Measurements from ENCODE around the gene COA4. TPM values are rescaled to one million over a fixed set of nuclear protein-coding genes. Genes with fewer than 3 reads are reported as not detected.

The COA4 gene
- total RNA-seq, 1 donor from 2014 or later, result 61.7 TPM

GRCh38 chr11:73833067-73833466 lies 43.6 kb downstream of the COA4 start:
- no peak for DNase-seq (ENCODE audit: extremely low spot score, unreplicated experiment)
- TF ChIP-seq, protein P1, sequence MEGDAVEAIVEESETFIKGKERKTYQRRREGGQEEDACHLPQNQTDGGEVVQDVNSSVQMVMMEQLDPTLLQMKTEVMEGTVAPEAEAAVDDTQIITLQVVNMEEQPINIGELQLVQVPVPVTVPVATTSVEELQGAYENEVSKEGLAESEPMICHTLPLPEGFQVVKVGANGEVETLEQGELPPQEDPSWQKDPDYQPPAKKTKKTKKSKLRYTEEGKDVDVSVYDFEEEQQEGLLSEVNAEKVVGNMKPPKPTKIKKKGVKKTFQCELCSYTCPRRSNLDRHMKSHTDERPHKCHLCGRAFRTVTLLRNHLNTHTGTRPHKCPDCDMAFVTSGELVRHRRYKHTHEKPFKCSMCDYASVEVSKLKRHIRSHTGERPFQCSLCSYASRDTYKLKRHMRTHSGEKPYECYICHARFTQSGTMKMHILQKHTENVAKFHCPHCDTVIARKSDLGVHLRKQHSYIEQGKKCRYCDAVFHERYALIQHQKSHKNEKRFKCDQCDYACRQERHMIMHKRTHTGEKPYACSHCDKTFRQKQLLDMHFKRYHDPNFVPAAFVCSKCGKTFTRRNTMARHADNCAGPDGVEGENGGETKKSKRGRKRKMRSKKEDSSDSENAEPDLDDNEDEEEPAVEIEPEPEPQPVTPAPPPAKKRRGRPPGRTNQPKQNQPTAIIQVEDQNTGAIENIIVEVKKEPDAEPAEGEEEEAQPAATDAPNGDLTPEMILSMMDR (conservative IDR thresholded peaks at IDR 0.05), result no peak
- H3K9me3 Mint-ChIP-seq, result no peaks in the 10 kb centered on the region
- no peaks in the 10 kb centered on the region for H3K27me3 Mint-ChIP-seq
- no peak overlapping the region for H3K27ac Mint-ChIP-seq
- peaks cover 13% of the 10 kb centered on the region for H3K36me3 Mint-ChIP-seq
- H3K4me1 Mint-ChIP-seq (ENCODE audit: unreplicated experiment), result no peaks in the 10 kb centered on the region
- no peak overlapping the region for H3K4me3 Mint-ChIP-seq

DNA sequence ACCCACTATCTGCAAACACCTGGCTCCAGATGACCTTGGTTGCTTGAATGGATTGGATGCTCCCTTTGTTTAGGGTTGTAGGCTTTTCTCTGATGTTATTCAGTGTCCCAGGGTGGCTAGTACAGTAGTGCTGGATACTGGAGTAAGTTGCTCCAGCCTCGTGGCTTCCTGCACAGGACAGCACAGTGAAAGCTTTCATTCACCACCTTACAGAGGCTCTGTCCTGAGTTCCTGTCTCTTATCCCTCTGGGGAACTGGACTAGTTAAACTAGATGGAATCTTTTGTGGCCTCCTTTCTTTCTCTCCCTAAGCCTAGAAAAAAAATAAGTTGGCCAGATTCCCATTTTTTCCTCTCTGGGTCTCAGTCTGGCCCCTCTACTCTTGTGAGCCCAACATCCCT lies 46.4 kb downstream of the COA4 start:
- no peaks in the 10 kb centered on the region for H3K4me1 Mint-ChIP-seq (ENCODE audit: unreplicated experiment)
- no peaks in the 10 kb centered on the region for H3K27me3 Mint-ChIP-seq
- no peak overlapping the region for H3K27ac Mint-ChIP-seq
- no peak for DNase-seq (ENCODE audit: extremely low spot score, unreplicated experiment)
- H3K4me3 Mint-ChIP-seq, result no peak overlapping the region
- H3K9me3 Mint-ChIP-seq, result no peaks in the 10 kb centered on the region
- H3K36me3 Mint-ChIP-seq, result peaks cover 17% of the 10 kb centered on the region
- TF ChIP-seq, protein P1 (conservative IDR thresholded peaks at IDR 0.05), result no peak

Other genes starting within 250 kb of the COA4 start
- gene PLEKHB1, start 230.3 kb downstream of the COA4 start, total RNA-seq (ENCODE audit: low replicate concordance), result 15.7 and 16.5 TPM in 2 replicates
- 86.7 and 123 TPM in 2 replicates for gene RAB6A, start 115.8 kb downstream of the COA4 start, total RNA-seq (ENCODE audit: low replicate concordance)
- 35.9 and 43.7 TPM in 2 replicates for gene MRPL48, start 89.0 kb downstream of the COA4 start, total RNA-seq (ENCODE audit: low replicate concordance)
- gene PAAF1, start 153 bp upstream of the COA4 start, total RNA-seq (ENCODE audit: low replicate concordance), result 22.5 and 30.7 TPM in 2 replicates
- gene DNAJB13, start 74.2 kb upstream of the COA4 start, total RNA-seq (ENCODE audit: low replicate concordance), result 2.8 TPM in 1 of 2 replicates, not detected in the other
- gene UCP2, start 106.0 kb upstream of the COA4 start, total RNA-seq (ENCODE audit: low replicate concordance), result 70.4 and 104 TPM in 2 replicates
- 2.4 and 3.7 TPM in 2 replicates for gene UCP3, start 132.2 kb upstream of the COA4 start, total RNA-seq (ENCODE audit: low replicate concordance)